ENCODE measurements around the gene FRMD5. TPM values are rescaled to one million over a fixed set of nuclear protein-coding genes. Genes with fewer than 3 reads are reported as not detected.
A peak's percentile ranks its signal among the peaks of the same experiment; 100 is the strongest.

The FRMD5 gene
- total RNA-seq, 3 donors from 2014 or later (not counting 1 experiment from before 2014, with no cell fraction given): not detected

- TF ChIP-seq CTCF (IDR thresholded peaks at IDR 0.05): no peak
- Histone ChIP-seq H3K9me3 (ENCODE audit: control insufficient read depth, insufficient read depth, low read length) (no peaks in the 10 kb centered on the region), H3K27ac (ENCODE audit: low read length) (no peak overlapping the region), H3K27me3 (ENCODE audit: control insufficient read depth, insufficient read depth, low read length) (no peaks in the 10 kb centered on the region), H3K4me3 (ENCODE audit: low read length) (no peak overlapping the region), H3K36me3 (ENCODE audit: control insufficient read depth, insufficient read depth, low read length) (no peaks in the 10 kb centered on the region), H3K4me1 (ENCODE audit: control insufficient read depth, insufficient read depth, low read length) (no peaks in the 10 kb centered on the region)
- no peak overlapping the region for H3K27ac Mint-ChIP-seq
- ATAC-seq: no peak
- 97% methylated on average over 6 of the region's 7 CpGs for WGBS (ENCODE audit: insufficient coverage)
- intact Hi-C loops (cut with micrococcal nuclease): no loop called here
- H3K27me3 Mint-ChIP-seq (ENCODE audit: low read depth in 2 of 2): no peaks in the 10 kb centered on the region
- peak in 1 of 2 donors; percentile 9 for DNase-seq
- H3K9me3 Mint-ChIP-seq: no peaks in the 10 kb centered on the region
- no peaks in the 10 kb centered on the region for H3K4me1 Mint-ChIP-seq
- no peaks in the 10 kb centered on the region for H3K36me3 Mint-ChIP-seq
- no peak overlapping the region for H3K4me3 Mint-ChIP-seq
Observed at GRCh38 chr15:43881944-43882343, 313.1 kb downstream of the FRMD5 start.

- DNase-seq (no peak), ATAC-seq (no peak)
- Mint-ChIP-seq H3K36me3 (no peaks in the 10 kb centered on the region), H3K4me3 (no peak overlapping the region), H3K4me1 (no peaks in the 10 kb centered on the region), H3K27me3 (ENCODE audit: low read depth in 2 of 2) (no peaks in the 10 kb centered on the region), H3K27ac (no peak overlapping the region), H3K9me3 (no peaks in the 10 kb centered on the region)
- Histone ChIP-seq H3K4me1 (ENCODE audit: control insufficient read depth, insufficient read depth, low read length) (no peaks in the 10 kb centered on the region), H3K36me3 (ENCODE audit: control insufficient read depth, insufficient read depth, low read length) (no peaks in the 10 kb centered on the region), H3K4me3 (ENCODE audit: low read length) (no peak overlapping the region), H3K27me3 (ENCODE audit: control insufficient read depth, insufficient read depth, low read length) (no peaks in the 10 kb centered on the region), H3K9me3 (ENCODE audit: control insufficient read depth, insufficient read depth, low read length) (no peaks in the 10 kb centered on the region), H3K27ac (ENCODE audit: low read length) (no peak overlapping the region)
- no peak for TF ChIP-seq CTCF (IDR thresholded peaks at IDR 0.05)
- intact Hi-C loops (cut with micrococcal nuclease): no loop called here
- WGBS (ENCODE audit: insufficient coverage): 97% methylated on average over 4 of the region's 4 CpGs
Observed at GRCh38 chr15:43881245-43881644, 313.8 kb downstream of the FRMD5 start.

GRCh38 chr15:43880406-43881194 lies 314.5 kb downstream of the FRMD5 start:
- 97% methylated on average over 5 of the region's 5 CpGs for WGBS (ENCODE audit: insufficient coverage)
- TF ChIP-seq CTCF (IDR thresholded peaks at IDR 0.05): no peak
- Mint-ChIP-seq H3K4me3 (no peak overlapping the region), H3K9me3 (no peaks in the 10 kb centered on the region), H3K36me3 (no peaks in the 10 kb centered on the region), H3K27ac (no peak overlapping the region), H3K27me3 (ENCODE audit: low read depth in 2 of 2) (no peaks in the 10 kb centered on the region), H3K4me1 (no peaks in the 10 kb centered on the region)
- Histone ChIP-seq H3K9me3 (ENCODE audit: control insufficient read depth, insufficient read depth, low read length) (no peaks in the 10 kb centered on the region), H3K36me3 (ENCODE audit: control insufficient read depth, insufficient read depth, low read length) (no peaks in the 10 kb centered on the region), H3K27me3 (ENCODE audit: control insufficient read depth, insufficient read depth, low read length) (no peaks in the 10 kb centered on the region), H3K27ac (ENCODE audit: low read length) (no peak overlapping the region), H3K4me3 (ENCODE audit: low read length) (no peak overlapping the region), H3K4me1 (ENCODE audit: control insufficient read depth, insufficient read depth, low read length) (no peaks in the 10 kb centered on the region)
- ATAC-seq (no peak), DNase-seq (no peak)
- intact Hi-C loops (cut with micrococcal nuclease): no loop called here
